ENCODE measurements around the gene RPTOR.

DNA sequence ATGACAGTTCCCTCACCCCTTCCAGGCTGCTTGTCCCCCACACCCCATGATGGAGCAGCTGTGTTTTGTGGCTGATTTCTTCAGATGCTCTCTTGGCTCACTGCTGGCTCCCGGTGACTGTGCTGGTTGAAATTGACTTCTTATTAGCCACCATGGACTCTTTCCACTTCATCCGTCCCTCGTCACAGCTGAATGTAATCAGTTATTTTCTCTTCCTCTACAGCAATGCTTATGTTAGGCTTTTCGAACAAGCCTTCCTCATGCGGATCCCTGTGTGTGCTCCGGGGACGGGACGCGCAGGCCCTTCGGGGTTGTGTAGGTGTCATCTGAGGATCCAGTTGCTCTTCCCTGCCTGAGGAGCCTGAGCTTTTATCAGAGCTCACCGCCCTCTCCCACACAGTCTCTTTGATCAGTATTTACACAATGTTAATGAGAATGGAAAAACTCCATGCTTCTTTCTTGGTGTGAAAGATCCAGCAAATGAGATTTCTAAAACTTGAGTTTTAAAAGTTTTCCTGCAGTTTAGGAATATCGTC is 87.5 kb downstream of the RPTOR start:
- TF ChIP-seq CTCF (IDR thresholded peaks at IDR 0.05; ENCODE audit: extremely low read depth in 1 of 2, insufficient read depth in 1 of 2, low read depth in 1 of 2, low read length in 2 of 2) (no peak), POLR2AphosphoS5 (IDR thresholded peaks at IDR 0.05; ENCODE audit: insufficient read depth, low read depth, low read length) (no peak), MAX (IDR thresholded peaks at IDR 0.05; ENCODE audit: insufficient read depth, insufficient read length) (no peak)

Data from endothelial cell of umbilical vein (primary cell).